GM12878 (cell line): Measurements from ENCODE around the gene RAB3C. TPM values are rescaled to one million over a fixed set of nuclear protein-coding genes. Genes with fewer than 3 reads are reported as not detected.

Experiments used
- ATAC-seq: fragments of 200-7000 bp; cut with Tn5 transposase; 3 replicates; pipeline ENCODE4 v1.9.1; 2020; ENCODE audit warnings: mild to moderate bottlenecking, moderate library complexity
- BruUV-seq: library from RNA; stranded (reverse); fragments of 400-500 nt; replicated peaks from 2 replicates; lab custom pipeline; 2021; lab: Mats Ljungman, UMichigan
- CTCF ChIA-PET: fragments of 300-600 bp; sonication (Branson Sonifier 250); formaldehyde crosslinking; extraction: SDS; loops from one replicate; lab custom pipeline; 2021; ENCODE audit warnings: inconsistent platforms; lab: Yijun Ruan, JAX
- POLR2A ChIA-PET: fragments of 350-600 bp; formaldehyde crosslinking; extraction: SDS; loops from one replicate; lab custom pipeline; 2021; ENCODE audit warnings: inconsistent platforms; lab: Charles Lee
- RAD21 ChIA-PET: fragments of 300-600 bp; sonication (Branson Sonifier 250); formaldehyde crosslinking; loops from one replicate; lab custom pipeline; 2023; ENCODE audit warnings: antibody characterized with exemption; ENCODE audit not compliant: unreplicated experiment; lab: Charles Lee
- SMC1A ChIA-PET: fragments of 300-600 bp; sonication (Branson Sonifier 250); formaldehyde crosslinking; loops from one replicate; lab custom pipeline; 2023; ENCODE audit not compliant: unreplicated experiment, uncharacterized antibody; lab: Charles Lee
- DNase-seq: peaks from one replicate; pipeline ENCODE4 v3.0.0-alpha.2; 2011; ENCODE audit warnings: low read depth, low spot score
- FAIRE-seq: peaks from 3 replicates; lab custom pipeline; 2011; peaks lifted over from hg19 to GRCh38; lab: Jason Lieb, UNC
- H2AFZ ChIP-seq: 2 replicates; pipeline ENCODE4 v1.6.0; 2011; ENCODE audit warnings: low read depth, low read length, control low read depth; ENCODE audit not compliant: control insufficient read depth
- H3K27ac ChIP-seq: 2 replicates; pipeline ENCODE4 v1.5.1; 2011; ENCODE audit warnings: control low read depth; ENCODE audit not compliant: control insufficient read depth, insufficient read depth
- H3K27me3 ChIP-seq, 2 experiments: replicated peaks in 1 of 2; 2 replicates each; pipeline versions ENCODE4 v1.6.0 to v1.6.1; 2011; ENCODE audit warnings: low read length in 1 of 2; ENCODE audit not compliant: control insufficient read depth in 2 of 2, insufficient read depth in 2 of 2
- H3K36me3 ChIP-seq, 2 experiments: 2 replicates each; pipeline ENCODE4 v1.5.1; 2011; ENCODE audit warnings: low read length in 1 of 2; ENCODE audit not compliant: control insufficient read depth in 2 of 2, insufficient read depth in 2 of 2
- H3K4me1 ChIP-seq: 2 replicates; pipeline ENCODE4 v1.6.1; 2011; ENCODE audit warnings: mild to moderate bottlenecking, low read length, moderate library complexity, mixed read lengths; ENCODE audit not compliant: control insufficient read depth, insufficient read depth
- H3K4me2 ChIP-seq: 2 replicates; pipeline ENCODE4 v1.6.0; 2011; ENCODE audit warnings: control low read depth; ENCODE audit not compliant: control insufficient read depth, insufficient read depth
- H3K4me3 ChIP-seq: fragments of 200-600 bp; sonication (generic); 2 replicates; pipeline ENCODE4 v1.5.1; 2016
- H3K79me2 ChIP-seq: 2 replicates; pipeline ENCODE4 v1.6.0; 2011; ENCODE audit warnings: low read length; ENCODE audit not compliant: control insufficient read depth, insufficient read depth
- H3K9ac ChIP-seq: 2 replicates; pipeline ENCODE4 v1.8.0; 2011; ENCODE audit warnings: low read length, control low read depth, mixed read lengths; ENCODE audit not compliant: control insufficient read depth, insufficient read depth
- H3K9me3 ChIP-seq: replicated peaks from 3 replicates; pipeline ENCODE4 v1.5.1; 2011; ENCODE audit warnings: mild to moderate bottlenecking, low read length; ENCODE audit not compliant: control insufficient read depth, insufficient read depth
- H4K20me1 ChIP-seq: 2 replicates; pipeline ENCODE4 v1.6.0; 2011; ENCODE audit not compliant: control insufficient read depth, insufficient read depth
- ASH2L ChIP-seq: fragments of 300-600, 200-600 bp; sonication (generic); IDR thresholded peaks from 2 replicates; pipeline ENCODE4 v1.6.1; 2017; ENCODE audit warnings: low read depth, mild to moderate bottlenecking, borderline replicate concordance
- ATF3 ChIP-seq: IDR thresholded peaks from 2 replicates; pipeline ENCODE4 v1.6.1; 2011; ENCODE audit warnings: low read depth, mild to moderate bottlenecking, low read length, moderate library complexity, borderline replicate concordance; ENCODE audit errors: extremely low read depth
- ATF7 ChIP-seq: fragments of 450-650 bp; IDR thresholded peaks from 2 replicates; pipeline ENCODE4 v1.6.1; 2016; ENCODE audit warnings: low read depth, mild to moderate bottlenecking
- CHD1 ChIP-seq: IDR thresholded peaks from 2 replicates; pipeline ENCODE4 v1.6.1; 2012; ENCODE audit warnings: low read depth, low read length, improper control_type of control experiment
- GABPA ChIP-seq: IDR thresholded peaks from 2 replicates; pipeline ENCODE4 v1.6.1; 2014; ENCODE audit warnings: antibody characterized with exemption, low read depth, mild to moderate bottlenecking, inconsistent platforms
- HDAC2 ChIP-seq: fragments of 200-600 bp; sonication (generic); IDR thresholded peaks from 2 replicates; pipeline ENCODE4 v1.6.1; 2017
- KAT2A ChIP-seq: conservative IDR thresholded peaks from 2 replicates; pipeline ENCODE4 v1.6.1; 2011; ENCODE audit warnings: low read depth, low read length; ENCODE audit not compliant: control insufficient read depth
- NR2C2 ChIP-seq: IDR thresholded peaks from 2 replicates; pipeline ENCODE4 v1.6.1; 2011; ENCODE audit warnings: borderline replicate concordance, low read depth; ENCODE audit not compliant: control insufficient read depth, insufficient read length
- NR2F1 ChIP-seq: fragments of 450-650 bp; conservative IDR thresholded peaks from 2 replicates; pipeline ENCODE4 v1.6.1; 2017; ENCODE audit warnings: mild to moderate bottlenecking
- POU2F2 ChIP-seq: IDR thresholded peaks from 3 replicates; pipeline ENCODE4 v1.6.1; 2011; ENCODE audit warnings: low read depth, mild to moderate bottlenecking, low read length, borderline replicate concordance
- SMC3 ChIP-seq: IDR thresholded peaks from 2 replicates; pipeline ENCODE4 v1.6.1; 2011; ENCODE audit warnings: low read length, improper control_type of control experiment, borderline replicate concordance
- STAT1 ChIP-seq: fragments of 450-650 bp; conservative IDR thresholded peaks from 2 replicates; pipeline ENCODE4 v1.6.1; 2014; ENCODE audit warnings: antibody characterized with exemption, mild to moderate bottlenecking
- TCF12 ChIP-seq: IDR thresholded peaks from 2 replicates; pipeline ENCODE4 v1.6.1; 2011; ENCODE audit warnings: low read depth, mild to moderate bottlenecking, low read length
- TCF7 ChIP-seq: IDR thresholded peaks from 2 replicates; pipeline ENCODE4 v1.6.1; 2014; ENCODE audit warnings: antibody characterized with exemption, borderline replicate concordance
- ZSCAN29 ChIP-seq: fragments of 450-650 bp; IDR thresholded peaks from 2 replicates; pipeline ENCODE4 v1.6.1; 2017; ENCODE audit warnings: mild to moderate bottlenecking, moderate library complexity
- WGBS: methylation state at CpG from one replicate; pipeline ENCODE4 v1.1.6; 2016; ENCODE audit warnings: low lambda C conversion rate; ENCODE audit not compliant: insufficient replicate concordance, insufficient coverage; ENCODE audit errors: missing lambda C conversion rate; 5-methylcytosine and 5-hydroxymethylcytosine counted together
- in situ Hi-C: fragments of 300-500 bp; cut with MboI; formaldehyde crosslinking; loops from 9 replicates; pipeline ENCODE4 v1.14.3; 2018; ENCODE audit warnings: mixed read lengths
- intact Hi-C: fragments of 100-400 bp; cut with micrococcal nuclease; formaldehyde crosslinking; loops from one replicate; pipeline ENCODE4 v1.14.2; 2022; ENCODE audit not compliant: unreplicated experiment
- polyA plus RNA-seq, 11 experiments: library from polyadenylated mRNA; depleted of rRNA in 4 of 11; unstranded in 6 of 11; stranded (reverse) in 5 of 11; fragments of >200 nt; fragmentation: Nextera tagmentation in 4 of 11; fragmentation: Illumina TruSeq in 1 of 11; extraction: Ambion mirVana in 4 of 11; extraction: Trizol in 1 of 11; gene quantifications; 1 replicate in 1 of 11; 2 replicates in 10 of 11; pipeline versions ENCODE4 v1.2.1 to v1.2.3, GENCODE V29; 2011 to 2016; ENCODE audit warnings: inconsistent platforms in 2 of 11, missing spikeins in 2 of 11, low read depth in 1 of 11
- total RNA-seq, 4 experiments: library from RNA; depleted of rRNA in 3 of 4; stranded (reverse); fragments of >200 nt in 3 of 4; fragmentation: Illumina TruSeq in 1 of 4; extraction: Trizol in 1 of 4; gene quantifications; 2 replicates each; pipeline versions ENCODE4 v1.2.1 to v1.2.3, GENCODE V29; 2013 to 2021

RAB3C gene
- total and polyA plus RNA-seq, 10 of the 15 experiments (the other 5 are each of a cell fraction or from before 2014, with no cell fraction given): not detected

- no peak for TF ChIP-seq ATF7
- TF ChIP-seq ASH2L: no peak
- TF ChIP-seq CHD1: no peak
- TF ChIP-seq SMC3: no peak
Measured at GRCh38 chr5:58622936-58623871, 40.3 kb downstream of the RAB3C start (continued).

GRCh38 chr5:58628626-58629025, 45.8 kb downstream of the RAB3C start:
- FAIRE-seq: no peak
- ChIA-PET RAD21 (no interaction called here), POLR2A (no interaction called here), CTCF (interaction anchor here (0.8 kb wide), 1 partner anchor 1032 kb away, joined by 3 read pairs; no protein-coding TSS in a partner anchor), SMC1A (no interaction called here)
- Histone ChIP-seq H2AFZ (no peak overlapping the region), H4K20me1 (no peaks in the 10 kb centered on the region), H3K4me3 (no peak overlapping the region), H3K9me3 (no peaks in the 10 kb centered on the region), H3K79me2 (no peaks in the 10 kb centered on the region), H3K27me3 (no peaks in the 10 kb centered on the region), H3K4me2 (no peak overlapping the region), H3K4me1 (no peaks in the 10 kb centered on the region), H3K27ac (no peak overlapping the region), H3K9ac (no peak overlapping the region), H3K36me3 (no peaks in the 10 kb centered on the region)
- BruUV-seq: no TSS peak
- in situ Hi-C loops (no loop called here), intact Hi-C loops (no loop called here)
- WGBS: 42% methylated on average over 5 of the region's 5 CpGs
- no peak for ATAC-seq
- TF ChIP-seq ZSCAN29 (no peak), GABPA (no peak), TCF12 (no peak), POU2F2 (no peak), NR2C2 (no peak), TCF7 (no peak), STAT1 (no peak), HDAC2 (no peak), KAT2A (no peak), ATF3 (no peak), NR2F1 (no peak)
- DNase-seq: no peak
